HEK293T (cell line): ENCODE measurements around the gene UTP18.

Source experiments
- ARNT ChIP-seq: fragments of 450-650 bp; IDR thresholded peaks from 2 replicates; pipeline ENCODE4 v1.6.1; 2017; ENCODE audit warnings: mild to moderate bottlenecking
- BHLHE40 ChIP-seq: fragments of 450-650 bp; IDR thresholded peaks from 2 replicates; pipeline ENCODE4 v1.6.1; 2016; ENCODE audit warnings: mild to moderate bottlenecking, moderate library complexity, borderline replicate concordance
- CTBP1 ChIP-seq: fragments of 450-650 bp; IDR thresholded peaks from 2 replicates; pipeline ENCODE4 v1.6.1; 2016; ENCODE audit warnings: borderline replicate concordance
- LEF1 ChIP-seq: fragments of 450-650 bp; IDR thresholded peaks from 2 replicates; pipeline ENCODE4 v1.6.1; 2017; ENCODE audit warnings: mild to moderate bottlenecking, borderline replicate concordance
- SP1 ChIP-seq: fragments of 450-650 bp; IDR thresholded peaks from 2 replicates; pipeline ENCODE4 v1.6.1; 2017
- TARDBP ChIP-seq: fragments of 450-650 bp; IDR thresholded peaks from 2 replicates; pipeline ENCODE4 v1.6.1; 2016

GRCh38 chr17:51240275-51240674, 20.1 kb upstream of the UTP18 start:
- TF ChIP-seq SP1 (no peak), ARNT (no peak), LEF1 (no peak), CTBP1 (no peak), BHLHE40 (no peak), TARDBP (no peak)
